Measurements from ENCODE around the gene VPS13C. TPM values are rescaled to one million over a fixed set of nuclear protein-coding genes. Genes with fewer than 3 reads are reported as not detected.

VPS13C gene
- total RNA-seq, 1 donor: 117 TPM

GRCh38 chr15:61839546-61839945 is 220.7 kb downstream of the VPS13C start:
- H3K36me3 ChIP-seq (ENCODE audit: insufficient read depth, low read length): no peaks in the 10 kb centered on the region
- no peak overlapping the region for H3K4me3 ChIP-seq (ENCODE audit: insufficient read depth, low read length)
- no peak for TF ChIP-seq CTCF (IDR thresholded peaks at IDR 0.05; ENCODE audit: extremely low read depth, low read depth, low read length)
- H3K4me1 ChIP-seq (ENCODE audit: insufficient read depth, low read length): peaks cover 12% of the 10 kb centered on the region
- H3K79me2 ChIP-seq (ENCODE audit: insufficient read depth, low read length): no peaks in the 10 kb centered on the region
- no peaks in the 10 kb centered on the region for H3K9me3 ChIP-seq (ENCODE audit: low read depth, low read length)
- H3K4me2 ChIP-seq (ENCODE audit: insufficient read depth, low read length): peak overlapping the region; percentile 49
- H4K20me1 ChIP-seq (ENCODE audit: insufficient read depth, low read length): no peaks in the 10 kb centered on the region
- peaks cover 66% of the 10 kb centered on the region for H3K27me3 ChIP-seq (ENCODE audit: insufficient read depth, low read length)
- no peak for DNase-seq (ENCODE audit: insufficient read length, low spot score, missing footprints)
- H2AFZ ChIP-seq (ENCODE audit: low read length): no peak overlapping the region
- no peak overlapping the region for H3K27ac ChIP-seq (ENCODE audit: low read depth, low read length)

GRCh38 chr15:61835496-61836106 is 224.6 kb downstream of the VPS13C start:
- peaks cover 51% of the 10 kb centered on the region for H3K27me3 ChIP-seq (ENCODE audit: insufficient read depth, low read length)
- peak; percentile 94 for TF ChIP-seq CTCF (IDR thresholded peaks at IDR 0.05; ENCODE audit: extremely low read depth, low read depth, low read length)
- no peaks in the 10 kb centered on the region for H3K9me3 ChIP-seq (ENCODE audit: low read depth, low read length)
- H3K27ac ChIP-seq (ENCODE audit: low read depth, low read length): no peak overlapping the region
- H3K4me2 ChIP-seq (ENCODE audit: insufficient read depth, low read length): peak overlapping the region; percentile 72
- no peaks in the 10 kb centered on the region for H3K79me2 ChIP-seq (ENCODE audit: insufficient read depth, low read length)
- DNase-seq (ENCODE audit: insufficient read length, low spot score, missing footprints): peak; percentile 91
- no peaks in the 10 kb centered on the region for H3K36me3 ChIP-seq (ENCODE audit: insufficient read depth, low read length)
- peaks cover 12% of the 10 kb centered on the region for H3K4me1 ChIP-seq (ENCODE audit: insufficient read depth, low read length)
- peak overlapping the region; percentile 66 for H2AFZ ChIP-seq (ENCODE audit: low read length)
- peak overlapping the region; percentile 43 for H3K4me3 ChIP-seq (ENCODE audit: insufficient read depth, low read length)
- H4K20me1 ChIP-seq (ENCODE audit: insufficient read depth, low read length): no peaks in the 10 kb centered on the region

- H3K36me3 ChIP-seq (ENCODE audit: insufficient read depth, low read length): no peaks in the 10 kb centered on the region
- H3K27me3 ChIP-seq (ENCODE audit: insufficient read depth, low read length): peaks cover 46% of the 10 kb centered on the region
- DNase-seq (ENCODE audit: insufficient read length, low spot score, missing footprints): no peak
- H3K4me2 ChIP-seq (ENCODE audit: insufficient read depth, low read length): no peak overlapping the region
- H3K4me1 ChIP-seq (ENCODE audit: insufficient read depth, low read length): peaks cover 9% of the 10 kb centered on the region
- no peaks in the 10 kb centered on the region for H3K79me2 ChIP-seq (ENCODE audit: insufficient read depth, low read length)
- H3K4me3 ChIP-seq (ENCODE audit: insufficient read depth, low read length): no peak overlapping the region
- no peak overlapping the region for H2AFZ ChIP-seq (ENCODE audit: low read length)
- no peaks in the 10 kb centered on the region for H4K20me1 ChIP-seq (ENCODE audit: insufficient read depth, low read length)
- no peak overlapping the region for H3K27ac ChIP-seq (ENCODE audit: low read depth, low read length)
- TF ChIP-seq CTCF (IDR thresholded peaks at IDR 0.05; ENCODE audit: extremely low read depth, low read depth, low read length): no peak
- H3K9me3 ChIP-seq (ENCODE audit: low read depth, low read length): no peaks in the 10 kb centered on the region
Observed at GRCh38 chr15:61835029-61835428, 225.2 kb downstream of the VPS13C start.

GRCh38 chr15:61834076-61834697 is 226.1 kb downstream of the VPS13C start:
- Histone ChIP-seq H2AFZ (ENCODE audit: low read length) (no peak overlapping the region), H4K20me1 (ENCODE audit: insufficient read depth, low read length) (no peaks in the 10 kb centered on the region)
- TF ChIP-seq CTCF (IDR thresholded peaks at IDR 0.05; ENCODE audit: extremely low read depth, low read depth, low read length): peak; percentile 99

More at GRCh38 chr15:61834076-61834697, 226.1 kb downstream of the VPS13C start:
- Histone ChIP-seq H3K4me2 (ENCODE audit: insufficient read depth, low read length) (no peak overlapping the region), H3K9me3 (ENCODE audit: low read depth, low read length) (no peaks in the 10 kb centered on the region), H3K27me3 (ENCODE audit: insufficient read depth, low read length) (peaks cover 50% of the 10 kb centered on the region), H3K79me2 (ENCODE audit: insufficient read depth, low read length) (no peaks in the 10 kb centered on the region), H3K27ac (ENCODE audit: low read depth, low read length) (no peak overlapping the region), H3K4me1 (ENCODE audit: insufficient read depth, low read length) (peaks cover under 1% of the 10 kb centered on the region), H3K36me3 (ENCODE audit: insufficient read depth, low read length) (no peaks in the 10 kb centered on the region), H3K4me3 (ENCODE audit: insufficient read depth, low read length) (no peak overlapping the region)
- peak; percentile 91 for DNase-seq (ENCODE audit: insufficient read length, low spot score, missing footprints)
